Measurements from ENCODE around the gene MVD. TPM values are rescaled to one million over a fixed set of nuclear protein-coding genes. Genes with fewer than 3 reads are reported as not detected.

The MVD gene
- total RNA-seq, 4 donors from 2014 or later: 2.4 to 22.1 (median 15.0) TPM

- Histone ChIP-seq H3K9me3 (no peaks in the 10 kb centered on the region), H3K27me3 (no peaks in the 10 kb centered on the region), H3K36me3 (no peaks in the 10 kb centered on the region), H3K4me3 (no peak overlapping the region), H3K27ac (no peak overlapping the region), H3K4me1 (peaks cover 0 to 3% of the 10 kb centered on the region in 2 donors)
- DNase-seq: no peak
- intact Hi-C loops (cut with DNase I; ENCODE audit: low total_unique reads): no loop called here
- no peak for TF ChIP-seq POLR2A (IDR thresholded peaks at IDR 0.05)
- no peak for TF ChIP-seq CTCF (IDR thresholded peaks at IDR 0.05)
Measured at GRCh38 chr16:88630941-88631340, 31.9 kb downstream of the MVD start.

- Histone ChIP-seq H3K36me3 (no peaks in the 10 kb centered on the region), H3K9me3 (no peaks in the 10 kb centered on the region)
- intact Hi-C loops (cut with DNase I; ENCODE audit: low total_unique reads): no loop called here
Measured at GRCh38 chr16:88630433-88630832, 32.5 kb downstream of the MVD start.

GRCh38 chr16:88629835-88630234 is 33.1 kb downstream of the MVD start:
- Histone ChIP-seq H3K36me3 (no peaks in the 10 kb centered on the region), H3K27me3 (no peaks in the 10 kb centered on the region), H3K9me3 (no peaks in the 10 kb centered on the region), H3K4me1 (no peaks in the 10 kb centered on the region), H3K27ac (no peak overlapping the region), H3K4me3 (no peak overlapping the region)
- TF ChIP-seq CTCF (IDR thresholded peaks at IDR 0.05) (no peak), POLR2A (IDR thresholded peaks at IDR 0.05) (no peak)
- DNase-seq: no peak
- intact Hi-C loops (cut with DNase I; ENCODE audit: low total_unique reads): no loop called here

More at GRCh38 chr16:88630433-88630832, 32.5 kb downstream of the MVD start:
- H3K4me3 ChIP-seq: no peak overlapping the region
- no peak for DNase-seq
- no peaks in the 10 kb centered on the region for H3K27me3 ChIP-seq
- H3K4me1 ChIP-seq: peaks cover 0 to 3% of the 10 kb centered on the region in 2 donors
- no peak for TF ChIP-seq POLR2A (IDR thresholded peaks at IDR 0.05)
- TF ChIP-seq CTCF (IDR thresholded peaks at IDR 0.05): no peak
- no peak overlapping the region for H3K27ac ChIP-seq

GRCh38 chr16:88628512-88628974 is 34.3 kb downstream of the MVD start:
- Histone ChIP-seq H3K4me3 (no peak overlapping the region), H3K36me3 (no peaks in the 10 kb centered on the region), H3K4me1 (no peaks in the 10 kb centered on the region), H3K27me3 (no peaks in the 10 kb centered on the region), H3K9me3 (no peaks in the 10 kb centered on the region), H3K27ac (no peak overlapping the region)
- intact Hi-C loops (cut with DNase I; ENCODE audit: low total_unique reads): no loop called here
- DNase-seq: no peak
- no peak for TF ChIP-seq CTCF (IDR thresholded peaks at IDR 0.05)
- no peak for TF ChIP-seq POLR2A (IDR thresholded peaks at IDR 0.05)

GRCh38 chr16:88627531-88628411 is 35.1 kb downstream of the MVD start:
- no peaks in the 10 kb centered on the region for H3K9me3 ChIP-seq
- H3K27ac ChIP-seq: no peak overlapping the region
- H3K4me1 ChIP-seq: no peaks in the 10 kb centered on the region
- no peaks in the 10 kb centered on the region for H3K27me3 ChIP-seq
- no peaks in the 10 kb centered on the region for H3K36me3 ChIP-seq
- no peak for TF ChIP-seq POLR2A (IDR thresholded peaks at IDR 0.05)
- TF ChIP-seq CTCF (IDR thresholded peaks at IDR 0.05): no peak
- H3K4me3 ChIP-seq: no peak overlapping the region
- intact Hi-C loops (cut with DNase I; ENCODE audit: low total_unique reads): no loop called here
- DNase-seq: no peak
